ENCODE measurements around the gene RIMBP2.

RIMBP2 gene

GRCh38 chr12:130661486-130662255 lies 54.4 kb downstream of the RIMBP2 start:
- no peak overlapping the region for H3K4me3 ChIP-seq (ENCODE audit: low read depth, low read length)
- DNase-seq (ENCODE audit: low read depth), result no peak
- TF ChIP-seq CTCF (IDR thresholded peaks at IDR 0.05; ENCODE audit: insufficient read depth, low read depth, low read length, missing control alignments), result peak; percentile 8

GRCh38 chr12:130661059-130661458 lies 55.0 kb downstream of the RIMBP2 start:
- no peak for DNase-seq (ENCODE audit: low read depth)
- H3K4me3 ChIP-seq (ENCODE audit: low read depth, low read length), result no peak overlapping the region
- TF ChIP-seq CTCF (IDR thresholded peaks at IDR 0.05; ENCODE audit: insufficient read depth, low read depth, low read length, missing control alignments), result no peak

- no peak for DNase-seq (ENCODE audit: low read depth)
- no peak for TF ChIP-seq CTCF (IDR thresholded peaks at IDR 0.05; ENCODE audit: insufficient read depth, low read depth, low read length, missing control alignments)
- no peak overlapping the region for H3K4me3 ChIP-seq (ENCODE audit: low read depth, low read length)
Measured at GRCh38 chr12:130658145-130658911, 57.8 kb downstream of the RIMBP2 start.

GRCh38 chr12:130656411-130656810 lies 59.7 kb downstream of the RIMBP2 start:
- no peak overlapping the region for H3K4me3 ChIP-seq (ENCODE audit: low read depth, low read length)
- no peak for TF ChIP-seq CTCF (IDR thresholded peaks at IDR 0.05; ENCODE audit: insufficient read depth, low read depth, low read length, missing control alignments)

GRCh38 chr12:130655881-130656280 lies 60.2 kb downstream of the RIMBP2 start:
- no peak overlapping the region for H3K4me3 ChIP-seq (ENCODE audit: low read depth, low read length)
- DNase-seq (ENCODE audit: low read depth), result no peak
- TF ChIP-seq CTCF (IDR thresholded peaks at IDR 0.05; ENCODE audit: insufficient read depth, low read depth, low read length, missing control alignments), result no peak

More at GRCh38 chr12:130656411-130656810, 59.7 kb downstream of the RIMBP2 start:
- DNase-seq (ENCODE audit: low read depth), result no peak

- no peak for TF ChIP-seq CTCF (IDR thresholded peaks at IDR 0.05; ENCODE audit: insufficient read depth, low read depth, low read length, missing control alignments)
- H3K4me3 ChIP-seq (ENCODE audit: low read depth, low read length), result no peak overlapping the region
- DNase-seq (ENCODE audit: low read depth), result no peak
Measured at GRCh38 chr12:130655010-130655409, 61.1 kb downstream of the RIMBP2 start.

All from GM12865 (cell line).